ENCODE results near the gene FAM107B.

FAM107B gene

GRCh38 chr10:14481014-14481413 is 293.7 kb downstream of the FAM107B start:
- TF ChIP-seq CTCF (IDR thresholded peaks at IDR 0.05; ENCODE audit: control insufficient read depth, extremely low read depth, insufficient read depth) = no peak
- H3K4me3 ChIP-seq (ENCODE audit: low read depth, low read length) = no peak overlapping the region
- no peak for DNase-seq (ENCODE audit: low read depth)

DNA sequence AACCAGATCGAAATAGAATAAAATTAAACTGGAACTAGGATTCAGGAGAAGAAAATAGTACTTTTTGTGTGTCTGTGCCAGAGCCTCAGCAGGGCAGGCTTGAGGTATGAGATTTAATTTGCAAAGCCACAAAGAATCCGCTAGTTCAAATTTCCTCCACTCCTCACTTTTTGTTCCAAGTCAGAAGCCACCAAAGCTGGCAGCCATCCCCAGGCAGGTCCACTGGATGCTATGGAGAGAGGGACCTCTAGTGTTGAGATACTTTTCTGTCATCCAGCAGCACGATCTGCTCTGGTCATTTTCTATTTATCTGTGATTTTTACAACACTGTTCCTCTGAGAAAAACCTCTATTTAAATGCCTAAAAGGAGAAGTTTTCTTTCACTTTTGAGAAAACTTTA is 296.1 kb downstream of the FAM107B start:
- no peak overlapping the region for H3K4me3 ChIP-seq (ENCODE audit: low read depth, low read length)
- no peak for DNase-seq (ENCODE audit: low read depth)
- peak; percentile 86 for TF ChIP-seq CTCF (IDR thresholded peaks at IDR 0.05; ENCODE audit: control insufficient read depth, extremely low read depth, insufficient read depth)

- no peak for TF ChIP-seq CTCF (IDR thresholded peaks at IDR 0.05; ENCODE audit: control insufficient read depth, extremely low read depth, insufficient read depth)
- DNase-seq (ENCODE audit: low read depth) = no peak
- H3K4me3 ChIP-seq (ENCODE audit: low read depth, low read length) = no peak overlapping the region
Observed at GRCh38 chr10:14478201-14478600, 296.5 kb downstream of the FAM107B start.

GRCh38 chr10:14477408-14477710 is 297.3 kb downstream of the FAM107B start:
- TF ChIP-seq CTCF (IDR thresholded peaks at IDR 0.05; ENCODE audit: control insufficient read depth, extremely low read depth, insufficient read depth) = no peak
- H3K4me3 ChIP-seq (ENCODE audit: low read depth, low read length) = no peak overlapping the region
- DNase-seq (ENCODE audit: low read depth) = no peak

DNA sequence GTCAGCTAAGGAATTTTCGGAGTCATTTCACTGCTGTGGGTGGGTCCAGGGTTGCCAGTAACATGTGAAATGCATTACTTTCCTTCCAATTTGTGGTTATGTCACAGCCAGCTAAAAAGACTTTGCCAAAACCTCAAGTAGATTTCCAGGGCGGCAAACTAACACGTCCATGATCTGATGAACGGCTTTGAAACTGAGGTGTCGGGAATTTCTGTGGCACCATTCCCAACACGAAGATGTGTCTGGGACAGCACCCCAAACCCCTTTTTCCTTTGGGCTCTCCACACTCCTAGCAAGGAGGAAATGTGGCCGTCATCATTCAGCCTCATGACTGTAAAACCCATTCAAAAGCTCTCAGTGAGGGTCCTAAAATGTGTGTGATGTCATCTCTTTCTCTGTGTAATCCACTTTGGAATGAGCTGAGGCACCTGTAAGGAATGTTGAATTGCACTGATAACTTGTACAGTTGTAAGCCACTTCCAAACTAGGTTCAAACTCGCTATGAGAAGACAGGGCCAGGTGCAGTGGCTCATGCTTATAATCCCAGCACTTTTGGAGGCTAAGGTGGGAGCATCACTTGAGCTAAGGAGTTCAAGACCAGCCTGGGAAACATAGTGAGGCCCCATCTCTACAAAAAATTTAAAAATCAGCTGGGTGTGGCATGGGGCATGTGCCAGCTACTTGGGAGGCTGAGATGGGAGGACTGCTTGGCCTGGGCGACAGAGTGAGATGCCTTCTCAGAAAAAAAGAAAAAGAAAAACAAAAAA is 297.9 kb downstream of the FAM107B start:
- no peak overlapping the region for H3K4me3 ChIP-seq (ENCODE audit: low read depth, low read length)
- TF ChIP-seq CTCF (IDR thresholded peaks at IDR 0.05; ENCODE audit: control insufficient read depth, extremely low read depth, insufficient read depth) = no peak
- DNase-seq (ENCODE audit: low read depth) = no peak

DNA sequence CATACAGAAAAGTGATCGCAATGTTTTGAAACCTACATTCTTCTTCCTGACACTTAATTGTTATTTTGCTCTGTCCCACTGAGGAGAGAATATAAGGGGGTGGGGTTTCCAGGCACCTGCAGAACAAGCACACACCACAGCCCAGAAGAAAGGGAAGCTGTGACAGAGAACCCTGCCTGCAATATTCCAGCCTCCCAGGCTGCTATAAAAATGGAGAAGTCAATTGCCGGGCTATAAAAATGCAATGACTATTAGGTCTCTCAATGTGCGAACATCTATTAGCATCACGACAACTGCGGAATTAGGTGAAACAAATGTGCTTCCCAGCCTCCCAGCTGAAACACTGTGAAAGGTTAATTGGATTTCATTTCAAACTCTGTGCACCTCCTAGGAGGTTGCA is 298.7 kb downstream of the FAM107B start:
- DNase-seq (ENCODE audit: low read depth) = no peak
- H3K4me3 ChIP-seq (ENCODE audit: low read depth, low read length) = no peak overlapping the region
- no peak for TF ChIP-seq CTCF (IDR thresholded peaks at IDR 0.05; ENCODE audit: control insufficient read depth, extremely low read depth, insufficient read depth)

- H3K4me3 ChIP-seq (ENCODE audit: low read depth, low read length) = no peak overlapping the region
- DNase-seq (ENCODE audit: low read depth) = no peak
Observed at GRCh38 chr10:14474656-14475055, 300.0 kb downstream of the FAM107B start.

More at GRCh38 chr10:14474656-14475055, 300.0 kb downstream of the FAM107B start:
- no peak for TF ChIP-seq CTCF (IDR thresholded peaks at IDR 0.05; ENCODE audit: control insufficient read depth, extremely low read depth, insufficient read depth)

Data from LNCaP clone FGC (cell line).